ENCODE results near the gene ALAS1.

ALAS1 gene

DNA sequence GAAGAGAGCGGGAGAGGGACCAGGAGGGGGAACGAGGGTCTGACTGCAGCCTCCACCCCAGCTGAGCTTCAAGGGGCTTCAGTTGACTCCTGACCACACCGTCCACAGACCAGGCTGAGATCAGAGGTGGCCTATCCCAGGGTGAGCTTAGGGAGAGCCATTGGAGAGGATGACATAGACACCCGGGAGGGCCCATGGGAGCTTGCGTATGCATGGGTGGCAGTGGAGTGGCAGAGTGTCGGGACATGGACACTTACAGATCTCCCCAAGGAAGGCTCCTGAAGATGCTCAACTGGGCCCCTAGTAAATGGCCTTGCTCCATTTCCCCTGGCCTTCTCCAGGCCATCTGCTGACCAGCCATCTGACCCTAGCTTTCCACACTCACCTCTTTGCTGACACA is 12.6 kb upstream of the ALAS1 start:
- intact Hi-C loops (cut with DNase I; ENCODE audit: low total_unique reads), result no loop called here
- DNase-seq, result no peak
- Histone ChIP-seq H3K4me3 (no peak overlapping the region), H3K4me1 (peaks cover 0 to 7% (median 6%) of the 10 kb centered on the region in 4 donors), H3K36me3 (no peaks in the 10 kb centered on the region), H3K9me3 (no peaks in the 10 kb centered on the region), H3K27ac (no peak overlapping the region), H3K27me3 (no peaks in the 10 kb centered on the region)
- TF ChIP-seq, protein P1, sequence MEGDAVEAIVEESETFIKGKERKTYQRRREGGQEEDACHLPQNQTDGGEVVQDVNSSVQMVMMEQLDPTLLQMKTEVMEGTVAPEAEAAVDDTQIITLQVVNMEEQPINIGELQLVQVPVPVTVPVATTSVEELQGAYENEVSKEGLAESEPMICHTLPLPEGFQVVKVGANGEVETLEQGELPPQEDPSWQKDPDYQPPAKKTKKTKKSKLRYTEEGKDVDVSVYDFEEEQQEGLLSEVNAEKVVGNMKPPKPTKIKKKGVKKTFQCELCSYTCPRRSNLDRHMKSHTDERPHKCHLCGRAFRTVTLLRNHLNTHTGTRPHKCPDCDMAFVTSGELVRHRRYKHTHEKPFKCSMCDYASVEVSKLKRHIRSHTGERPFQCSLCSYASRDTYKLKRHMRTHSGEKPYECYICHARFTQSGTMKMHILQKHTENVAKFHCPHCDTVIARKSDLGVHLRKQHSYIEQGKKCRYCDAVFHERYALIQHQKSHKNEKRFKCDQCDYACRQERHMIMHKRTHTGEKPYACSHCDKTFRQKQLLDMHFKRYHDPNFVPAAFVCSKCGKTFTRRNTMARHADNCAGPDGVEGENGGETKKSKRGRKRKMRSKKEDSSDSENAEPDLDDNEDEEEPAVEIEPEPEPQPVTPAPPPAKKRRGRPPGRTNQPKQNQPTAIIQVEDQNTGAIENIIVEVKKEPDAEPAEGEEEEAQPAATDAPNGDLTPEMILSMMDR (IDR thresholded peaks at IDR 0.05), result no peak

DNA sequence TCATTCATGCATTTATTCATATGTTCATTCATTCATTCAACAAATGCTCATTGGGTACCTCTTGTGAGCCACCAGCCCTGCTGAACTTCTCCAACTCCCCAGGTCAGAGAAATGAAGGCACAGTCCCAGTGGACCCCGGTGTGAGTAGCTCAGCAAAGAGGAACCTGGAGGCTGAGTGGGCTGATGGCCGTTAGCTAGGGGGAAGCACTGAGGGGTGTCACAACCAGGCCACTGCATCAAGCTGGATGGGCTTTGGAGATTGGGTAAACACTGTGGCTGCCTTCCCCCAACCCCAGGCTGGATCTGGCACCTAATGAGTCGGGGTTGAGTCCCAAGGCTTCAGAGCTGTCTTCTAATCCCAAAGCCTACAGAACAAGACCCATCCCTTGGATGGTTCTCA is 12.1 kb upstream of the ALAS1 start:
- Histone ChIP-seq H3K9me3 (no peaks in the 10 kb centered on the region), H3K4me3 (no peak overlapping the region), H3K27me3 (no peaks in the 10 kb centered on the region), H3K36me3 (no peaks in the 10 kb centered on the region), H3K4me1 (peaks cover 0 to 12% (median 11%) of the 10 kb centered on the region in 4 donors), H3K27ac (no peak overlapping the region)
- DNase-seq, result no peak
- intact Hi-C loops (cut with DNase I; ENCODE audit: low total_unique reads), result no loop called here
- TF ChIP-seq, protein P1 (IDR thresholded peaks at IDR 0.05), result no peak

DNA sequence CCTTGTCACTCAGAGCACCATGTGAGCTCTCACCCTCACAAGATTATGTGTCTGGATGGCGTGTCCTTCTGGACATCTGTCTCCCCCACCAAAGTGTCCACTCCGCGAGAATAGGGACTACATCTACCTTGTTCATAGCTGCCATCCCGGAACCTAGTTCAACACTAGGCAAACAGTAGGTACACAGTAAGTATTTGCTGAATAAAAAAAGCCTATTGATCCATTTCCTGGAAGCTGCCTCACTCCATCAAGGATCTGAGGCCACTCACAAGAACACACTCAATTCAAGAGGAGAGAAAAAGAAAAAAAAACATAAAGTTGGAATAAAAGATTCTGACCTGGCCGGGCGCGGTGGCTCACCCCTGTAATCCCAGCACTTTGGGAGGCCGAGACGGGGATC is 11.2 kb upstream of the ALAS1 start:
- Histone ChIP-seq H3K4me1 (peaks cover 0 to 14% (median 13%) of the 10 kb centered on the region in 4 donors), H3K27ac (no peak overlapping the region), H3K27me3 (no peaks in the 10 kb centered on the region), H3K9me3 (no peaks in the 10 kb centered on the region), H3K4me3 (no peak overlapping the region), H3K36me3 (no peaks in the 10 kb centered on the region)
- no peak for DNase-seq
- TF ChIP-seq, protein P1 (IDR thresholded peaks at IDR 0.05), result no peak
- intact Hi-C loops (cut with DNase I; ENCODE audit: low total_unique reads), result no loop called here

DNA sequence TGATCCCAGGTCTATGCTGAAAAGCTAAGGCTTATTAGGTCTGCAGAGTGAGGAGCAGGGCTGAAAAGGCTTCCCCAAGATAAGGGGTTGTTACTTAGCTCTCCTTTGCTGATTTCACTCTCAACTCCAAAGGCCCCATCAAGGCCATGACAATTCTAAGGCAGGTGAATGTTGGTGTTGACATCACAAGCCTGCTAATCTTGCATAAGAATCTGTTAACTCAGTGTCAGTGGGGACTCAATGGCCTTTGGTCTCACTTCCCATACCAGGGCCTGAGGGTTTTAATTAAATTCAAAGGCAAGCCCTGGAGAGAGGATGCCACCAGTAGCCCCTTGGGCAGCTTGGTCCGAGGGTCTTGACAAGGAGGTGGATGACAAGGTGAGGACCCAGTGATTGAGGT is 9.4 kb upstream of the ALAS1 start:
- H3K27me3 ChIP-seq, result no peaks in the 10 kb centered on the region
- H3K36me3 ChIP-seq, result no peaks in the 10 kb centered on the region
- H3K4me1 ChIP-seq, result peaks cover 0 to 21% (median 13%) of the 10 kb centered on the region in 4 donors
- no peak for DNase-seq
- no peaks in the 10 kb centered on the region for H3K9me3 ChIP-seq
- intact Hi-C loops (cut with DNase I; ENCODE audit: low total_unique reads), result no loop called here
- no peak overlapping the region for H3K4me3 ChIP-seq
- H3K27ac ChIP-seq, result no peak overlapping the region
- TF ChIP-seq, protein P1 (IDR thresholded peaks at IDR 0.05), result no peak

DNA sequence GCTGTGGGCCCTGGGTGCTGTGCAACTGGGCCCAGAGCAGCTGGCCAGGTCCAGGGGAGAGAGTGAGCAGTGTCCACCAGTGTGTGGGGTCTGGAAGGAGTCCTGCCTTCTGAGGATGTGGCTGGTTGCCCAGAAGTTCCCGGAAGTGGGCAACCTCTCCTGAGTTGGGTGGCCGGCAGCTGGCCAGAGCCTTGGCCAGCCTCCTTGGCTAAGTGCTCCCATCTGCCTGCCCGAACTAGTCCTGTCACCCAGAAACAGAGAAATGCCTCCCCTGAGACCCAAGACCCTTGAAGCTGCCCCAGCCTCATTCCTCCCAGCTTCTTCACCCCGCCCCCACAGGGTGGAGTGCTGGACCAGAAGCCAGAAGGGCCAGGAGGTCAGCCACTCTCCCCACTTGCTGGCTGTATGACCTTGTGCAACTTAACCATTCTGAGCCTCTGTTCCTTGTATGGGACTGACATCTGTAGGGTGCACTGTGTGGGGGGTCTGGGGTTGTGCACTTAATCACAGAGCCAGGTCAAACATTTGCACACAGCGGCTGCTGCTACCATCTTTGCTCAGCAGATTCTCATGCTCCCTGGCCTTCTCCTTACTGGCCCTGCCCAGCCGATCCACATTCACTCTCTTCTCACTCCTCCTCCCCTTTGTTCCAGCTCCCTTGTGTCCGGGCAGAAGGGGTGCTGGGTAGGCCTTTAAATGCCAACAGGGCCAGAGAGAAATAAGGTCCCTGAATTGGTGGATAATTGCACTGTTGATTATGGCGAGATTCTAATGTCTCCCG is 7.5 kb upstream of the ALAS1 start:
- peaks cover 0 to 21% (median 13%) of the 10 kb centered on the region in 4 donors for H3K4me1 ChIP-seq
- peak overlapping the region; percentile 36 to 43 for H3K27ac ChIP-seq
- H3K36me3 ChIP-seq, result no peaks in the 10 kb centered on the region
- TF ChIP-seq, protein P1 (IDR thresholded peaks at IDR 0.05), result no peak
- H3K4me3 ChIP-seq, result no peak overlapping the region
- peak in 1 of 2 donors; percentile 76 for DNase-seq
- H3K9me3 ChIP-seq, result no peaks in the 10 kb centered on the region
- intact Hi-C loops (cut with DNase I; ENCODE audit: low total_unique reads), result no loop called here
- no peaks in the 10 kb centered on the region for H3K27me3 ChIP-seq

Measured in tibial artery (tissue), 4 donors.